Rectal smooth muscle tissue (tissue), 1 donor: Measurements from ENCODE around the gene EXTL2.
"Not testable (repeated sequence)": the region's sequence is repeated elsewhere in the genome, so short reads cannot be mapped to it uniquely, and the experiment has no call there.

Experiments
- H3K27ac ChIP-seq: one replicate; pipeline ENCODE4 v1.7.0; 2013; ENCODE audit warnings: low read depth, low read length, inconsistent platforms
- H3K27me3 ChIP-seq: one replicate; pipeline ENCODE4 v1.7.0; 2013; ENCODE audit warnings: low read length; ENCODE audit not compliant: control insufficient read depth, insufficient read depth
- H3K36me3 ChIP-seq: one replicate; pipeline ENCODE4 v1.7.0; 2013; ENCODE audit warnings: low read length; ENCODE audit not compliant: control insufficient read depth, insufficient read depth
- H3K4me1 ChIP-seq: one replicate; pipeline ENCODE4 v1.7.0; 2013; ENCODE audit warnings: low read length; ENCODE audit not compliant: control insufficient read depth, insufficient read depth
- H3K4me3 ChIP-seq: one replicate; pipeline ENCODE4 v1.7.0; 2013; ENCODE audit warnings: low read length
- H3K9ac ChIP-seq: one replicate; pipeline ENCODE4 v1.7.0; 2013; ENCODE audit warnings: low read length

Gene EXTL2

DNA sequence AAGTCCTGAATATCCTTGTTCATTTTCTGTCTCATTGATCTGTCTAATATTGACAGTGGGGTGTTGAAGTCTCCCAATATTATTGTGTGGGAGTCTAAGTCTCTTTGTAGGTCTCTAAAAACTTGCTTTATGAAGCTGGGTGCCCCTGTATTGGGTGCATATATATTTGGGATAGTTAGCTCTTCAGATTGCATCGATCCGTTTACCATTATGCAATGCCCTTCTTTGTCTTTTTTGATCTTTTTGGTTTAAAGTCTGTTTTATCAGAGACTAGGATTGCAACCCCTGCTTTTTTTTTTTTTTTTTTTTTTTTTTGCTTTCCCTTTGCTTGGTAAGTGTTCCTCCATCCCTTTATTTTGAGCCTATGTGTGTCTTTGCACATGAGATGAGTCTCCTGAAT lies 51.5 kb downstream of the EXTL2 start:
- H3K4me3 ChIP-seq: not testable (repeated sequence)

DNA sequence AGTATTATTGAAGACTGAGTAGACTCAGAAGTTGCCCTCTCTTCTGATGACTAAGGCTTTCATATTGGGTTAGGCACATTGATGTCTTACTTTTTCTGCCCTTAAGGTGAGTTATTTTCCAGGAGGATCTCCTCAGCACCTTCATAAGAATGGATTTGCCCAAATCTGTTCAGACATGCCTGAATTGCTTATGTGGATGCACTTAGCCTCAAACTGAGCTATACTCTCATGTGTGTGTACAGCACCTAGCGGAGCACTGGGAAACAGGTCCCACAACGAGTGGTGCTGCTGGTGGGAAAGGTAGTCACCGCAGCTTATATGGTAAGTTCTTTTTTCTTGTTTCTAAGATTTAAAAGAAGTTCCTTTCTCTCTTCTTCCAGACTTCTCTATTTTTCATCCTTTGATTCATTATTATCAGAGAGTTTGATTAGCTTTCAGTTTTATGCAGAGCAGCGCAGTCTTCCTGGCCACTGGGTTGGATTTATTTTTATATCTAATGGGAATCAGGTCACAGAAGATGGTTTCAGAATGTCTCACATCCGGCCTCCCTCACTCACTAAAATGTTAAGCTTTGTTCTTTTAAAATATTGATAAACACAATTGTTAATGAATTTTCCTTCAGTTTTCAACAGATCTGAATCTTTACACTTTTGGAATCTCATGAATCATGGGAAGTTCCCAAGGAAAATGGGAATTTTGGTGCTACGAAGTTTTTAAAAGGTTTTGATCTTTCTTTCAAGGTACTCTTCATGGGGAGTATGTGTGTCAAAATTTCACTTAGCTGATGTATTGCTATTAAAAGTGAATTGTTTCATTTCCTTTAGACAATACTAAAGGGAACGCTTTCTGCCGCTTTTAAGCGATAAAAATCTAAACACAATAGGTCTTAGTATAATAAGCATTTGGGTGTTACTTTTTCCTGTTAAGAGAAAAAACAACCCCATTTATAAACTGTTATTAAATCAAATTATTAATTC lies 58.5 kb downstream of the EXTL2 start:
- Histone ChIP-seq H3K27ac (no peak overlapping the region), H3K4me3 (no peak overlapping the region), H3K9ac (no peak overlapping the region), H3K27me3 (no peaks in the 10 kb centered on the region), H3K36me3 (no peaks in the 10 kb centered on the region), H3K4me1 (no peaks in the 10 kb centered on the region)

More for the DNA sequence above, 51.5 kb downstream of the EXTL2 start:
- H3K4me1 ChIP-seq, H3K27me3 ChIP-seq, H3K27ac ChIP-seq, H3K9ac ChIP-seq, H3K36me3 ChIP-seq: not testable (repeated sequence)

DNA sequence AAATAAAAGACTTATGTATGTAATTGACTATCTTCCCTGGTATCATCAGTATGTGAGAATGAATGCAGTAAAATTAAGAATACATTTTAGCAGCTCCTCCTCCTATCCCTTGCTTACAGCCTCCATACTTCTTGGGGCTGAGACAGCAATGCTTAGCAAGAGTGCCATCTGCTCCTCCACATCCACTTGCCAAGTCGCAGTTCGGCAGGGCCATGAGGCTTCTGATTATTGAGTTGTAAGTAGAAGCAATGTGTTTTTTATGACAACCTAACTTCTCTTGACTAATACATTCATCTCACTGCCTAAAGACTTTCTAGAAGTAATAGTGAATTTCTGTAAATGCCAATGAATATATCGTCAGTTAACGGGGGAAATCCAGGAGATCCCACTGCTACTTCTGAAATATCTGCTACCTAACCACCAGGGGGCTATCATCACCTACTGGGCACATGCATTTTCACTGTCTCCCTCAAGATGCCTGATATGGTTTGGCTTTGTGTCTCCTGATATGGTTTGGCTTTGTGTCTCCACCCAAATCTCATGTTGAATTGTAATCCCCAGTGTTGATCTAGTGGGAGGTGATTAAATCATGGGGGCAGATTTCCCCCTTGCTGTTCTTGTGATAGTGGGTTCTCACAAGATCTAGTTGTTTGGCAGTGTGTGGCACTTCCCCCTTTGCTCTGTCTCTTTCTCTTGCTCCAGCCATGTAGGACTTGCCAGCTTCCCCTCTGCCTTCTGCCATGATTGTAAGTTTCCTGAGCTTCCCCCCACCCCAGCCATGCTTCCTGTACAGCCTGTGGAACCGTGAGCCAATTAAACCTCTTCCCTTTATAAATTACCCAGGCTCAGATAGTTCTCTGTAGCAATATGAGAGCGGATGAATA lies 59.6 kb downstream of the EXTL2 start:
- Histone ChIP-seq H3K9ac (no peak overlapping the region), H3K4me1 (no peaks in the 10 kb centered on the region), H3K4me3 (no peak overlapping the region), H3K27ac (no peak overlapping the region), H3K27me3 (no peaks in the 10 kb centered on the region), H3K36me3 (no peaks in the 10 kb centered on the region)

DNA sequence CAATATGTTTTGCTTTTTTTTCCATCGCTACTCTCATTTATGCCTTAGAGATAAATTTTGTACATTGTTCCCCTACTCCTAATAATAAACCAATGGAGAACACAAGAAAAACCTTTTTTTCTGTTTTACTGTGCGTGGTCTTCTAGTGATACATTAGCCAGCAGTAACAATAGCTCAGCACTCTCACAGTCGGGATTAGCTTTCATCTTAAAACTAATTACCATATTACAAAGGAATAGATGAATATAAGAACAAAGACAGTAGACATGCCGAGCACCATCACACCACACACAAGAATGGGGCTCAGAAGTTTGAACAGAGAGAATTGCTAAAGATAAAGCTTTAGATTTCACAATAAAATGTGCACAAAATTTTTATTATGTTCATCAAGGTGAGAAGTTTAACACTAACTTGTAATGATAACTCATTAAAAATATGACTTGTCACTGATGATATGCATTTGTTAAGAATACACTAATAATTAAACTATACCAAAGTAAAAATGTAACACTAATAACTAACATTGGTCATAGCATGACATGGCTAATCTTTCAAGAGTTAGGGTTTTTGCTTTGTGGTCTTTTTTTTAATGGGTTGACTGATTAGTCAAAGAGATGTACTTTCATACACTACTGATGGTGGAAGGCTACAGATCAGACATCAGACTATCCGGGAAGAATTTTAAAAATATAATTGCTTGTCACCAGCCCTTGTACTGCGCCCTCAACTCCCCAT lies 61.8 kb downstream of the EXTL2 start:
- Histone ChIP-seq H3K36me3 (no peaks in the 10 kb centered on the region), H3K27me3 (no peaks in the 10 kb centered on the region)

DNA sequence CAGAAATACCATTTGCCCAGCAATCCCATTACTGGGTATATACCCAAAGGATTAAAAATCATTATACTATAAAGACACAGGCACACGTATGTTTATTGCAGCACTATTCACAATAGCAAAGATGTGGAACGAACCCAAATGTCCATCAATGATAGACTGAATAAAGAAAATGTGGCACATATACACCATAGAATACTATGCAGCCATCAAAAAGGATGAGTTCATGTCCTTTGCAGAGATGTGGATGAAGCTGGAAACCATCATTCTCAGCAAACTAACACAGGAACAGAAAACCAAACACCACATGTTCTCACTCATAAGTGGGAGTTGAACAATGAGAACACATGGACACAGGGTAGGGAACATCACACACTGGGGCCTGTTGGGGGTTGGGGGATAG lies 69.0 kb downstream of the EXTL2 start:
- H3K27me3 ChIP-seq, H3K27ac ChIP-seq, H3K9ac ChIP-seq, H3K36me3 ChIP-seq, H3K4me3 ChIP-seq, H3K4me1 ChIP-seq: not testable (repeated sequence)

More for the DNA sequence above, 61.8 kb downstream of the EXTL2 start:
- no peak overlapping the region for H3K27ac ChIP-seq
- H3K4me1 ChIP-seq: no peaks in the 10 kb centered on the region
- H3K4me3 ChIP-seq: no peak overlapping the region
- no peak overlapping the region for H3K9ac ChIP-seq
